ENCODE results near the gene SH2D4B. TPM values are rescaled to one million over a fixed set of nuclear protein-coding genes. Genes with fewer than 3 reads are reported as not detected.

The SH2D4B gene
- total and polyA plus RNA-seq, 10 of the 15 experiments (the other 5 are each of a cell fraction or from before 2014, with no cell fraction given): 0.04 to 0.21 (median 0.13) TPM; not detected in 5

- ChIA-PET SMC1A (ENCODE audit: uncharacterized antibody, unreplicated experiment) (interaction anchor here (0.8 to 3.9 kb wide), 18 partner anchors 8 to 581 kb away, joined by 3 to 35 read pairs (median 4); partner anchors contain the start of gene SH2D4B), POLR2A (interaction anchor here (0.6 to 1.6 kb wide), 7 partner anchors 8 to 126 kb away, joined by 3 to 7 read pairs (median 3); partner anchors contain the start of gene SH2D4B), CTCF (interaction anchor here (0.8 to 6.2 kb wide), 32 partner anchors 10 to 347 kb away, joined by 3 to 63 read pairs (median 4); partner anchors contain the start of gene SH2D4B), RAD21 (ENCODE audit: unreplicated experiment) (interaction anchor here (0.7 to 4.1 kb wide), 18 partner anchors 8 to 368 kb away, joined by 3 to 38 read pairs (median 6); partner anchors contain the start of genes PRXL2A and SH2D4B)
- Histone ChIP-seq H3K36me3 (ENCODE audit: control insufficient read depth in 2 of 2, insufficient read depth in 2 of 2, low read length in 1 of 2) (no peaks in the 10 kb centered on the region), H3K27me3 (replicated peaks in 1 of 2; ENCODE audit: control insufficient read depth in 2 of 2, insufficient read depth in 2 of 2, low read length in 1 of 2) (no peaks in the 10 kb centered on the region), H3K27ac (ENCODE audit: control insufficient read depth, insufficient read depth) (no peak overlapping the region), H3K79me2 (ENCODE audit: control insufficient read depth, insufficient read depth, low read length) (no peaks in the 10 kb centered on the region), H3K4me2 (ENCODE audit: control insufficient read depth, insufficient read depth) (peak overlapping the region; percentile 82), H3K4me3 (no peak overlapping the region), H3K4me1 (ENCODE audit: control insufficient read depth, insufficient read depth, low read length) (peaks cover 17% of the 10 kb centered on the region), H3K9ac (ENCODE audit: control insufficient read depth, insufficient read depth, low read length) (0 out of 2 replicates have a peak overlapping the region, but pooled peaks have one; percentile 4), H3K9me3 (replicated peaks; ENCODE audit: control insufficient read depth, insufficient read depth, low read length) (no peaks in the 10 kb centered on the region), H2AFZ (ENCODE audit: control insufficient read depth, low read depth, low read length) (peak overlapping the region; percentile 40), H4K20me1 (ENCODE audit: control insufficient read depth, insufficient read depth) (no peaks in the 10 kb centered on the region)
- FAIRE-seq (peak; percentile 47), DNase-seq (ENCODE audit: low read depth, low spot score) (peak; percentile 66), ATAC-seq (peak; percentile 81)
- intact Hi-C loops (cut with micrococcal nuclease; ENCODE audit: unreplicated experiment): loop anchor here (2.0 to 10.0 kb wide), 4 partner anchors 57 to 437 kb away; no protein-coding TSS in a partner anchor
- in situ Hi-C loops (cut with MboI): loop anchor here (10.0 kb wide), 1 partner anchor 153 kb away; no protein-coding TSS in a partner anchor
- BruUV-seq (replicated peaks): no TSS peak
- 2% methylated on average over 3 of the region's 3 CpGs for WGBS (ENCODE audit: insufficient coverage, insufficient replicate concordance, low lambda C conversion rate, missing lambda C conversion rate)
- TF ChIP-seq DPF2 (IDR thresholded peaks at IDR 0.05) (peak; percentile 75), GATAD2B (conservative IDR thresholded peaks at IDR 0.05; ENCODE audit: low read depth) (0 out of 2 replicates have a peak, but pooled peaks have one; percentile 26), ATF2 (IDR thresholded peaks at IDR 0.05; ENCODE audit: low read length) (no peak), BCL11A (IDR thresholded peaks at IDR 0.05; ENCODE audit: low read depth, low read length) (peak; percentile 66; the same call in 1 of the 2 replicates), EED (IDR thresholded peaks at IDR 0.05; ENCODE audit: low read depth) (peak; percentile 83), NFYA (IDR thresholded peaks at IDR 0.05; ENCODE audit: borderline replicate concordance, low read depth, low read length) (no peak), IKZF2 (IDR thresholded peaks at IDR 0.05) (peak; percentile 86 to 93), NR2C1 (IDR thresholded peaks at IDR 0.05) (no peak), PBX3 (IDR thresholded peaks at IDR 0.05; ENCODE audit: insufficient replicate concordance, low read depth, low read length) (peak; percentile 15), MTA2 (IDR thresholded peaks at IDR 0.05; ENCODE audit: low read depth) (peak; percentile 90), TBL1XR1 (IDR thresholded peaks at IDR 0.05; ENCODE audit: low read depth, low read length) (no peak), NKRF (conservative IDR thresholded peaks at IDR 0.05) (0 out of 2 replicates have a peak, but pooled peaks have one; percentile 23), RELB (IDR thresholded peaks at IDR 0.05; ENCODE audit: low read depth) (peak; percentile 69), ZNF217 (IDR thresholded peaks at IDR 0.05) (peak; percentile 89), CREB1 (IDR thresholded peaks at IDR 0.05; ENCODE audit: low read depth) (no peak), JUNB (IDR thresholded peaks at IDR 0.05) (0 out of 2 replicates have a peak, but pooled peaks have one; percentile 28), EP300 (IDR thresholded peaks at IDR 0.05; ENCODE audit: borderline replicate concordance in 1 of 2, control insufficient read depth in 1 of 2, low read depth in 2 of 2, low read length in 2 of 2) (peak in 1 of 2 experiments; percentile 33; a peak in 1 of 4 replicates)
Observed at GRCh38 chr10:80598084-80598798, 60.5 kb downstream of the SH2D4B start.
